ENCODE data around the gene ENPP7. TPM values are rescaled to one million over a fixed set of nuclear protein-coding genes. Genes with fewer than 3 reads are reported as not detected.

The ENPP7 gene
- total RNA-seq, 1 experiment from 2014 or later: not detected

DNA sequence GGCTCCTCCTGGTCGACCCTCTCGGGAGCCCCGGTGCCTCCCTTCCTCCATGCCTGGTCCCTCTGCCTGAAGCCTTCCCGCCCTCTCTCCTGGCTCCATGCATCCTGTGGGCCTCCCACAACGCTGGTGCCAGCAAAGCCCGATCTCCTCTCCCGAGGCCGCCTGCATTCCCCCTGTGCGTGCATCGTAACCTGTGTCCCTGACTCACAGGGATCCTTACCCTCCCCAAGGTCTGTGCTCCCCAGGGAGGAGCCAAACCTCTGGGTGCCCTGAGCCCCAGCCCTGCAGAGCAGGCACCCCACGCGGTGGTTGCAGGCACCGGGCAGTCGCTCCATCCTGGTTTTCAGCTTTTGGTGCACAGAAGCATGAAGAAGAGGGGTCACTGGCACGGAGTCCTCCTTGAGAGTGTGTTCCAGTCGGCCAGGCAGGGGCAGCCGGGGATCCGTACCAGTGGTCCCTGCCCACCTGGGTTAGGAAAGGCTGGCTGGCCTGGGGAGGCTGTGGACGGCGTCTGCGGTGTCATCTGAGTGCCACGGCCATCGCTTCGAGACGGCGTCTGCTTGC lies 1.8 kb upstream of the ENPP7 start:
- Histone ChIP-seq H3K4me3 (replicated peaks in 1 of 2; ENCODE audit: low read depth in 1 of 2, low read length in 2 of 2) (no peak overlapping the region), H3K27ac (ENCODE audit: low read depth, low read length) (no peak overlapping the region), H4K20me1 (ENCODE audit: insufficient read depth) (no peaks in the 10 kb centered on the region), H3K4me1 (ENCODE audit: control insufficient read depth in 1 of 2, insufficient read depth in 2 of 2, low read length in 2 of 2) (peaks cover 0 to 10% of the 10 kb centered on the region in 2 experiments; a peak in 1 of 4 replicates), H3K9ac (ENCODE audit: low read length) (no peak overlapping the region), H2AFZ (ENCODE audit: low read depth, low read length, poor library complexity, severe bottlenecking) (peak overlapping the region; percentile 87), H3K36me3 (ENCODE audit: control insufficient read depth in 1 of 2, insufficient read depth in 2 of 2, low read length in 2 of 2) (no peaks in the 10 kb centered on the region), H3K9me2 (ENCODE audit: insufficient read depth) (no peaks in the 10 kb centered on the region), H3K9me3 (ENCODE audit: control insufficient read depth in 1 of 2, insufficient read depth in 1 of 2, low read depth in 1 of 2, low read length in 2 of 2) (no peaks in the 10 kb centered on the region), H3K79me2 (ENCODE audit: insufficient read depth, low read length) (no peaks in the 10 kb centered on the region), H3K27me3 (ENCODE audit: insufficient read depth, low read length) (no peaks in the 10 kb centered on the region), H3K4me2 (ENCODE audit: low read length) (peak overlapping the region; percentile 39)
- TF ChIP-seq POLR2A (IDR thresholded peaks at IDR 0.05; ENCODE audit: borderline replicate concordance, extremely low read depth, insufficient read depth, insufficient read length): no peak
- no peak for TF ChIP-seq ZBTB33 (IDR thresholded peaks at IDR 0.05; ENCODE audit: extremely low read depth, insufficient replicate concordance, low read length)
- TF ChIP-seq SRF (IDR thresholded peaks at IDR 0.05; ENCODE audit: low read depth): no peak
- TF ChIP-seq SP1 (IDR thresholded peaks at IDR 0.05; ENCODE audit: low read depth): no peak
- TF ChIP-seq, protein P1, sequence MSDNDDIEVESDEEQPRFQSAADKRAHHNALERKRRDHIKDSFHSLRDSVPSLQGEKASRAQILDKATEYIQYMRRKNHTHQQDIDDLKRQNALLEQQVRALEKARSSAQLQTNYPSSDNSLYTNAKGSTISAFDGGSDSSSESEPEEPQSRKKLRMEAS (IDR thresholded peaks at IDR 0.05): no peak
- no peak for TF ChIP-seq JUND (IDR thresholded peaks at IDR 0.05)
- no peak for TF ChIP-seq TCF7L2 (IDR thresholded peaks at IDR 0.05; ENCODE audit: borderline replicate concordance, extremely low read depth, insufficient read depth, insufficient read length)
- no peak for TF ChIP-seq ZFX (IDR thresholded peaks at IDR 0.05)
- TF ChIP-seq POLR2AphosphoS5 (IDR thresholded peaks at IDR 0.05; ENCODE audit: low read depth, low read length): no peak
- no peak for TF ChIP-seq CEBPB (IDR thresholded peaks at IDR 0.05; ENCODE audit: low read depth)
- TF ChIP-seq ZNF274 (IDR thresholded peaks at IDR 0.05; ENCODE audit: low read depth, low read length): no peak
- no peak for TF ChIP-seq SIN3A (IDR thresholded peaks at IDR 0.05; ENCODE audit: low read depth)
- TF ChIP-seq EGR1 (IDR thresholded peaks at IDR 0.05; ENCODE audit: low read depth): no peak
- no peak for TF ChIP-seq ATF3 (IDR thresholded peaks at IDR 0.05)
- no peak for TF ChIP-seq EZH2phosphoT487 (IDR thresholded peaks at IDR 0.05; ENCODE audit: borderline replicate concordance)
- no peak for TF ChIP-seq RAD21 (IDR thresholded peaks at IDR 0.05; ENCODE audit: low read depth)
- ChIA-PET CTCF (interaction anchor here (1.0 to 1.2 kb wide), 3 partner anchors 13 to 277 kb away, joined by 3 to 6 read pairs (median 4); no protein-coding TSS in a partner anchor), POLR2A (no interaction called here), RAD21 (ENCODE audit: low non-redundant PET in 1 of 2, low total read pairs in 2 of 2, uncharacterized antibody in 2 of 2, unreplicated experiment in 2 of 2) (no interaction called here)
- intact Hi-C loops (cut with micrococcal nuclease): no loop called here
- no TSS peak for BruUV-seq (replicated peaks)
- peak; percentile 67 for ATAC-seq
- DNase-seq (ENCODE audit: low read depth, low spot score): no peak
